ENCODE measurements around the gene SLC4A4. TPM values are rescaled to one million over a fixed set of nuclear protein-coding genes. Genes with fewer than 3 reads are reported as not detected.

Gene SLC4A4
- total and polyA plus RNA-seq, 8 donors: 84.1 to 400 (median 243) TPM

- Histone ChIP-seq H3K4me3 (no peak overlapping the region), H3K9me3 (no peaks in the 10 kb centered on the region), H3K36me3 (peaks cover 0 to 12% (median 0%) of the 10 kb centered on the region in 3 donors), H3K27me3 (no peaks in the 10 kb centered on the region), H3K4me1 (no peaks in the 10 kb centered on the region), H3K27ac (no peak overlapping the region)
- intact Hi-C loops (cut with DNase I): no loop called here
- ATAC-seq (no peak), FAIRE-seq (no peak), DNase-seq (no peak)
- WGBS, 2 donors: 81 to 83% methylated on average over 1 of the region's 1 CpG
- no peak for TF ChIP-seq CTCF (IDR thresholded peaks at IDR 0.05)
Measured at GRCh38 chr4:71532407-71532806, 193.6 kb downstream of the SLC4A4 start.

- H3K9me3 ChIP-seq: no peaks in the 10 kb centered on the region
- no peak overlapping the region for H3K4me3 ChIP-seq
- peaks cover 0 to 12% (median 0%) of the 10 kb centered on the region in 3 donors for H3K36me3 ChIP-seq
- FAIRE-seq: no peak
- no peak for TF ChIP-seq CTCF (IDR thresholded peaks at IDR 0.05)
- 90 to 96% methylated on average over 1 of the region's 1 CpG for WGBS, 2 donors
- H3K4me1 ChIP-seq: no peaks in the 10 kb centered on the region
- no peak overlapping the region for H3K27ac ChIP-seq
- no peak for DNase-seq
- intact Hi-C loops (cut with DNase I): no loop called here
- no peak for ATAC-seq
- no peaks in the 10 kb centered on the region for H3K27me3 ChIP-seq
Measured at GRCh38 chr4:71533121-71533520, 194.3 kb downstream of the SLC4A4 start.

GRCh38 chr4:71537551-71538065 is 198.8 kb downstream of the SLC4A4 start:
- no peak for TF ChIP-seq CTCF (IDR thresholded peaks at IDR 0.05)
- peaks cover 0 to 12% (median 0%) of the 10 kb centered on the region in 3 donors for H3K36me3 ChIP-seq
- FAIRE-seq (no peak), DNase-seq (no peak), ATAC-seq (no peak)
- no peak overlapping the region for H3K27ac ChIP-seq
- intact Hi-C loops (cut with DNase I): no loop called here
- H3K27me3 ChIP-seq: no peaks in the 10 kb centered on the region
- 84 to 85% methylated on average over 6 of the region's 6 CpGs for whole genome bisulfite sequencing, 2 donors
- H3K9me3 ChIP-seq: no peaks in the 10 kb centered on the region
- no peaks in the 10 kb centered on the region for H3K4me1 ChIP-seq
- no peak overlapping the region for H3K4me3 ChIP-seq

- TF ChIP-seq CTCF (IDR thresholded peaks at IDR 0.05): no peak
- ATAC-seq (no peak), DNase-seq (no peak), FAIRE-seq (no peak)
- H3K4me3 ChIP-seq: no peak overlapping the region
- WGBS, 2 donors: 74 to 79% methylated on average over 2 of the region's 2 CpGs
- no peaks in the 10 kb centered on the region for H3K4me1 ChIP-seq
- no peaks in the 10 kb centered on the region for H3K9me3 ChIP-seq
- intact Hi-C loops (cut with DNase I): no loop called here
- no peak overlapping the region for H3K27ac ChIP-seq
- peaks cover 0 to 9% (median 0%) of the 10 kb centered on the region in 3 donors for H3K36me3 ChIP-seq
- no peaks in the 10 kb centered on the region for H3K27me3 ChIP-seq
Measured at GRCh38 chr4:71538528-71538927, 199.7 kb downstream of the SLC4A4 start.

- FAIRE-seq: no peak
- no peak for DNase-seq
- Histone ChIP-seq H3K27me3 (no peaks in the 10 kb centered on the region), H3K36me3 (no peaks in the 10 kb centered on the region), H3K27ac (no peak overlapping the region), H3K4me1 (no peaks in the 10 kb centered on the region), H3K9me3 (no peaks in the 10 kb centered on the region), H3K4me3 (no peak overlapping the region)
- intact Hi-C loops (cut with DNase I): no loop called here
- no peak for ATAC-seq
- TF ChIP-seq CTCF (IDR thresholded peaks at IDR 0.05): no peak
- 51 to 62% methylated on average over 4 of the region's 4 CpGs for WGBS, 2 donors
Measured at GRCh38 chr4:71540749-71541269, 202.0 kb downstream of the SLC4A4 start.
